ENCODE measurements around the gene CLEC4M. TPM values are rescaled to one million over a fixed set of nuclear protein-coding genes. Genes with fewer than 3 reads are reported as not detected.

The CLEC4M gene
- total and polyA plus RNA-seq, 4 donors = 22.2 to 33.5 (median 32.9) TPM

DNA sequence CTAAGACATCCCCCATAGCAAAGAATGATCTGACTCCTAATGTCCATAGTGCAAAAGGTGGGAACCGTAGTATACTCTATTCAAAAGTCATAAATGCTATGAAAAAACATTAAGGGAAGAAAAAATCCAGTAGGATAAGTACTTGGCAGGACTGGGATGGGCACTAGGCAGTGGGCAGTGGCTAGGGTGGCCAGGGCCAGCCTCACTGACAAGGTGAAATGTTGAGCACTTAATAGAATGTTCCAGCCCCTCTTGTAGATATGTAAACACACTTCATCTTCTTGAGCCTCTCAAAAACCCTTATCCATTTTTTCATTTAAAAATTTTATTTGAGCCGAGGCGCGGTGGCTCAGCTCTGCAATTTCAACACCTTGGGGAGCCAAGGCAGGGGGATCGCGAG, 29.7 kb upstream of the CLEC4M start:
- no peak for TF ChIP-seq HNF4A (conservative IDR thresholded peaks at IDR 0.05)
- no peak for TF ChIP-seq RAD21 (IDR thresholded peaks at IDR 0.05)
- no peak for TF ChIP-seq FOXA1 (IDR thresholded peaks at IDR 0.05)
- TF ChIP-seq HNF4G (IDR thresholded peaks at IDR 0.05) = no peak
- no peak for TF ChIP-seq NR2F2 (IDR thresholded peaks at IDR 0.05)
- Histone ChIP-seq H3K9me3 (ENCODE audit: control insufficient read depth in 4 of 4, low read length in 3 of 4) (no peaks in the 10 kb centered on the region), H3K4me1 (ENCODE audit: control insufficient read depth in 4 of 4, insufficient read depth in 4 of 4, low read length in 3 of 4) (peaks cover 0 to 2% (median 0%) of the 10 kb centered on the region in 4 donors), H3K27ac (ENCODE audit: low read depth in 1 of 2, low read length in 2 of 2) (no peak overlapping the region), H3K36me3 (ENCODE audit: control insufficient read depth in 4 of 4, insufficient read depth in 3 of 4, low read depth in 1 of 4, low read length in 3 of 4) (no peaks in the 10 kb centered on the region), H3K27me3 (ENCODE audit: control insufficient read depth in 4 of 4, insufficient read depth in 4 of 4, low read length in 3 of 4) (peaks cover 0 to 4% (median 2%) of the 10 kb centered on the region in 4 donors), H3K4me3 (ENCODE audit: low read depth in 1 of 3, low read length in 3 of 3) (no peak overlapping the region), H3K9ac (ENCODE audit: low read depth in 1 of 2, low read length in 2 of 2) (no peak overlapping the region)
- DNase-seq (ENCODE audit: low spot score) = no peak
- WGBS = 69% methylated on average over 6 of the region's 6 CpGs

GRCh38 chr19:7734220-7735203, 28.5 kb upstream of the CLEC4M start:
- no peaks in the 10 kb centered on the region for H3K4me1 ChIP-seq (ENCODE audit: control insufficient read depth in 4 of 4, insufficient read depth in 4 of 4, low read length in 3 of 4)
- no peaks in the 10 kb centered on the region for H3K36me3 ChIP-seq (ENCODE audit: control insufficient read depth in 4 of 4, insufficient read depth in 3 of 4, low read depth in 1 of 4, low read length in 3 of 4)
- H3K9ac ChIP-seq (ENCODE audit: low read depth in 1 of 2, low read length in 2 of 2) = no peak overlapping the region
- 54% methylated on average over 12 of the region's 12 CpGs for WGBS
- TF ChIP-seq YY1 (IDR thresholded peaks at IDR 0.05) (no peak), HNF4G (IDR thresholded peaks at IDR 0.05) (no peak), EGR1 (IDR thresholded peaks at IDR 0.05; ENCODE audit: low read depth in 2 of 2) (no peak), ZBTB33 (IDR thresholded peaks at IDR 0.05) (no peak), NR2F2 (IDR thresholded peaks at IDR 0.05) (no peak)
- TF ChIP-seq, protein P1, sequence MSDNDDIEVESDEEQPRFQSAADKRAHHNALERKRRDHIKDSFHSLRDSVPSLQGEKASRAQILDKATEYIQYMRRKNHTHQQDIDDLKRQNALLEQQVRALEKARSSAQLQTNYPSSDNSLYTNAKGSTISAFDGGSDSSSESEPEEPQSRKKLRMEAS (IDR thresholded peaks at IDR 0.05) = no peak
- TF ChIP-seq, protein P2, sequence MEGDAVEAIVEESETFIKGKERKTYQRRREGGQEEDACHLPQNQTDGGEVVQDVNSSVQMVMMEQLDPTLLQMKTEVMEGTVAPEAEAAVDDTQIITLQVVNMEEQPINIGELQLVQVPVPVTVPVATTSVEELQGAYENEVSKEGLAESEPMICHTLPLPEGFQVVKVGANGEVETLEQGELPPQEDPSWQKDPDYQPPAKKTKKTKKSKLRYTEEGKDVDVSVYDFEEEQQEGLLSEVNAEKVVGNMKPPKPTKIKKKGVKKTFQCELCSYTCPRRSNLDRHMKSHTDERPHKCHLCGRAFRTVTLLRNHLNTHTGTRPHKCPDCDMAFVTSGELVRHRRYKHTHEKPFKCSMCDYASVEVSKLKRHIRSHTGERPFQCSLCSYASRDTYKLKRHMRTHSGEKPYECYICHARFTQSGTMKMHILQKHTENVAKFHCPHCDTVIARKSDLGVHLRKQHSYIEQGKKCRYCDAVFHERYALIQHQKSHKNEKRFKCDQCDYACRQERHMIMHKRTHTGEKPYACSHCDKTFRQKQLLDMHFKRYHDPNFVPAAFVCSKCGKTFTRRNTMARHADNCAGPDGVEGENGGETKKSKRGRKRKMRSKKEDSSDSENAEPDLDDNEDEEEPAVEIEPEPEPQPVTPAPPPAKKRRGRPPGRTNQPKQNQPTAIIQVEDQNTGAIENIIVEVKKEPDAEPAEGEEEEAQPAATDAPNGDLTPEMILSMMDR (IDR thresholded peaks at IDR 0.05; ENCODE audit: low read depth, low read length, missing input control) = no peak
- no peaks in the 10 kb centered on the region for H3K9me3 ChIP-seq (ENCODE audit: control insufficient read depth in 4 of 4, low read length in 3 of 4)
- peak overlapping the region in 1 of 2 donors; percentile 47 for H3K27ac ChIP-seq (ENCODE audit: low read depth in 1 of 2, low read length in 2 of 2)
- peaks cover 0 to 2% (median 0%) of the 10 kb centered on the region in 4 donors for H3K27me3 ChIP-seq (ENCODE audit: control insufficient read depth in 4 of 4, insufficient read depth in 4 of 4, low read length in 3 of 4)
- DNase-seq (ENCODE audit: low spot score) = no peak
- no peak overlapping the region for H3K4me3 ChIP-seq (ENCODE audit: low read depth in 1 of 3, low read length in 3 of 3)

DNA sequence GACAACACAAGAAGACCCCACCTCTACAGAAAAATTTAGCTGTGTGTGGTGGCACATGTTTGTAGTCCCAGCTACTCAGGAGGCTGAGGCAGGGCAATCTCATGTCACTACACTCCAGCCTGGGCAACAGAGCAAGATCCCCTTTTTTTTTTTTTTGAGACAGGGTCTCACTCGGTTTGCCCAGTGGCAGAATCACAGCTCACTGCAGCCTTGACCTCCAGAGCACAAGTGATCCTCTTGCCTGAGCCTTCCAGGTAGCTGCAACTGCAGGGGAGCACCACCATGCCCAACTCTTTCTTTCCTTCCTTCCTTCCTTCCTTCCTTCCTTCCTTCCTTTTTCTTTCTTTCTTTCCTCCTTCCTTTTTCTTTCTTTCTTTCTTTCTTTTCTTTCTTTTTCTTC, 26.9 kb upstream of the CLEC4M start:
- no peak overlapping the region for H3K9ac ChIP-seq (ENCODE audit: low read depth in 1 of 2, low read length in 2 of 2)
- no peaks in the 10 kb centered on the region for H3K9me3 ChIP-seq (ENCODE audit: control insufficient read depth in 4 of 4, low read length in 3 of 4)
- no peak for DNase-seq (ENCODE audit: low spot score)
- no peak for TF ChIP-seq ZBTB33 (IDR thresholded peaks at IDR 0.05)
- no peaks in the 10 kb centered on the region for H3K4me1 ChIP-seq (ENCODE audit: control insufficient read depth in 4 of 4, insufficient read depth in 4 of 4, low read length in 3 of 4)
- WGBS = 55% methylated on average over 1 of the region's 1 CpG
- no peaks in the 10 kb centered on the region for H3K36me3 ChIP-seq (ENCODE audit: control insufficient read depth in 4 of 4, insufficient read depth in 3 of 4, low read depth in 1 of 4, low read length in 3 of 4)
- H3K4me3 ChIP-seq (ENCODE audit: low read depth in 1 of 3, low read length in 3 of 3) = no peak overlapping the region
- no peak overlapping the region for H3K27ac ChIP-seq (ENCODE audit: low read depth in 1 of 2, low read length in 2 of 2)
- peaks cover 0 to 2% (median 0%) of the 10 kb centered on the region in 4 donors for H3K27me3 ChIP-seq (ENCODE audit: control insufficient read depth in 4 of 4, insufficient read depth in 4 of 4, low read length in 3 of 4)

All from liver (tissue), 9 donors.